K562 (cell line): ENCODE measurements around the gene DHRS3. TPM values are rescaled to one million over a fixed set of nuclear protein-coding genes. Genes with fewer than 3 reads are reported as not detected.

Experiments used
- ARID1B ChIP-seq: fragments of 450-650 bp; IDR thresholded peaks from 2 replicates; pipeline ENCODE4 v1.6.1; 2016; ENCODE audit warnings: antibody characterized with exemption, mild to moderate bottlenecking, inconsistent platforms
- CSDE1 ChIP-seq, 2 experiments: fragments of 450-650 bp; IDR thresholded peaks; 2 replicates each; pipeline ENCODE4 v1.6.1; 2016; ENCODE audit warnings: mild to moderate bottlenecking in 1 of 2
- DACH1 ChIP-seq: fragments of 450-650 bp; IDR thresholded peaks from 2 replicates; pipeline ENCODE4 v1.6.1; 2018; ENCODE audit not compliant: partially characterized antibody
- DMBX1 ChIP-seq: fragments of 250-450 bp; sonication (Bioruptor Pico); IDR thresholded peaks from 2 replicates; pipeline ENCODE4 v1.8.0; 2022; ENCODE audit warnings: inconsistent platforms, mild to moderate bottlenecking, moderate library complexity, borderline replicate concordance
- ELK1 ChIP-seq: sonication (generic); formaldehyde crosslinking; IDR thresholded peaks from 2 replicates; pipeline ENCODE4 v1.8.1; 2022; ENCODE audit warnings: missing genetic modification reagents
- HDAC2 ChIP-seq: fragments of 450-650 bp; IDR thresholded peaks from 2 replicates; pipeline ENCODE4 v1.6.1; 2016; ENCODE audit warnings: mild to moderate bottlenecking
- HMGXB4 ChIP-seq: sonication (generic); formaldehyde crosslinking; IDR thresholded peaks from 2 replicates; pipeline ENCODE4 v1.8.1; 2023; ENCODE audit warnings: mild to moderate bottlenecking, missing genetic modification reagents
- MEF2D ChIP-seq: conservative IDR thresholded peaks from 2 replicates; pipeline ENCODE4 v1.6.1; 2016; ENCODE audit warnings: low read depth, missing genetic modification characterization, missing compliant biosample characterization
- MXI1 ChIP-seq: IDR thresholded peaks from 2 replicates; pipeline ENCODE4 v1.6.1; 2011; ENCODE audit warnings: low read depth, mild to moderate bottlenecking, improper control_type of control experiment, low read length
- SP1 ChIP-seq: sonication (generic); formaldehyde crosslinking; IDR thresholded peaks from 2 replicates; pipeline ENCODE4 v1.8.1; 2022; ENCODE audit warnings: mild to moderate bottlenecking, missing genetic modification reagents
- SREBF1 ChIP-seq: fragments of 150-350 bp; IDR thresholded peaks from 2 replicates; pipeline ENCODE4 v1.6.1; 2014; ENCODE audit warnings: antibody characterized with exemption, low read depth, low read length, borderline replicate concordance
- THRB ChIP-seq: fragments of 450-650 bp; formaldehyde crosslinking; conservative IDR thresholded peaks from 2 replicates; pipeline ENCODE4 v1.4.0; 2022; ENCODE audit warnings: mild to moderate bottlenecking, missing genetic modification characterization
- YY1 ChIP-seq, 3 experiments: IDR thresholded peaks; 2 replicates each; pipeline ENCODE4 v1.6.1; 2011; ENCODE audit warnings: low read length in 2 of 3, mild to moderate bottlenecking in 2 of 3, moderate library complexity in 2 of 3, borderline replicate concordance in 1 of 3, control low read depth in 1 of 3, low read depth in 1 of 3; ENCODE audit not compliant: insufficient read depth in 3 of 3, insufficient replicate concordance in 2 of 3, control insufficient read depth in 1 of 3, insufficient read length in 1 of 3; ENCODE audit errors: extremely low read depth in 1 of 3
- ZEB2 ChIP-seq: fragments of 450-650 bp; IDR thresholded peaks from 2 replicates; pipeline ENCODE4 v1.6.1; 2016
- ZKSCAN1 ChIP-seq: fragments of 150-350 bp; IDR thresholded peaks from 2 replicates; pipeline ENCODE4 v1.6.1; 2016; ENCODE audit warnings: low read depth, low read length
- ZKSCAN8 ChIP-seq: fragments of 200-800 bp; sonication (Bioruptor generic); IDR thresholded peaks from 2 replicates; pipeline ENCODE4 v1.6.1; 2016; ENCODE audit warnings: missing genetic modification characterization, missing compliant biosample characterization
- ZNF212 ChIP-seq: fragments of 450-650 bp; formaldehyde crosslinking; IDR thresholded peaks from 2 replicates; pipeline ENCODE4 v1.4.0; 2020; ENCODE audit warnings: mild to moderate bottlenecking
- ZNF41 ChIP-seq: fragments of 250-450 bp; sonication (Bioruptor Pico); conservative IDR thresholded peaks from 2 replicates; pipeline ENCODE4 v1.4.0; 2020; ENCODE audit warnings: mild to moderate bottlenecking
- polyA plus RNA-seq, 8 experiments: library from polyadenylated mRNA; depleted of rRNA in 4 of 8; stranded (reverse) in 5 of 8; unstranded in 3 of 8; fragments of >200 nt; fragmentation: Nextera tagmentation in 2 of 8; fragmentation: Illumina TruSeq in 1 of 8; extraction: Ambion mirVana in 2 of 8; extraction: Trizol in 1 of 8; gene quantifications; 2 replicates each; pipeline versions ENCODE4 v1.2.1 to v1.2.3, GENCODE V29; 2011 to 2014; ENCODE audit warnings: inconsistent platforms in 1 of 8, missing spikeins in 1 of 8
- total RNA-seq, 7 experiments: library from RNA; depleted of rRNA in 6 of 7; stranded (reverse); fragments of >200 nt in 6 of 7; fragmentation: Illumina TruSeq in 2 of 7; extraction: Trizol in 2 of 7; gene quantifications; 2 replicates each; pipeline versions ENCODE4 v1.2.1 to v1.2.3, GENCODE V29; 2011 to 2021; ENCODE audit warnings: low replicate concordance in 1 of 7
- TF ChIP-seq, protein P1 (sequence below), 2 experiments: IDR thresholded peaks; 2 replicates each; pipeline ENCODE4 v1.6.1; 2011; ENCODE audit warnings: borderline replicate concordance in 1 of 2, control low read depth in 1 of 2, low read depth in 1 of 2, low read length in 1 of 2, mild to moderate bottlenecking in 1 of 2, mixed read lengths in 1 of 2, moderate library complexity in 1 of 2; ENCODE audit not compliant: insufficient read depth in 1 of 2, insufficient read length in 1 of 2, poor library complexity in 1 of 2, severe bottlenecking in 1 of 2; ENCODE audit errors: extremely low read depth in 1 of 2
- TF ChIP-seq, protein P2 (sequence below): fragments of 450-650 bp; formaldehyde crosslinking; IDR thresholded peaks from 2 replicates; pipeline ENCODE4 v1.4.0; 2022; ENCODE audit warnings: missing genetic modification characterization

DHRS3 gene
- total and polyA plus RNA-seq, 9 of the 15 experiments (the other 6 are each of a cell fraction or from before 2014, with no cell fraction given): 21.0 to 116 (median 58.7) TPM

GRCh38 chr1:12604114-12604874 lies 13.7 kb downstream of the DHRS3 start (continued):
- TF ChIP-seq THRB (CRISPR knock-in tag): peak; percentile 86
- TF ChIP-seq ZKSCAN8 (CRISPR knock-in tag): peak; percentile 85
- TF ChIP-seq CSDE1 (IDR thresholded peaks at IDR 0.05): peak in 1 of 2 experiments; percentile 26; a peak in 1 of 4 replicates
- peak; percentile 64; the same call in 1 of the 2 replicates for TF ChIP-seq SP1 (CRISPR knock-in tag)
- no peak for TF ChIP-seq ZNF212 (CRISPR knock-in tag)
- TF ChIP-seq HDAC2: peak; percentile 100
- no peak for TF ChIP-seq ZKSCAN1
- no peak for TF ChIP-seq SREBF1
- peak; percentile 86 for TF ChIP-seq ZEB2
- TF ChIP-seq DACH1: peak; percentile 81
- TF ChIP-seq MEF2D (tag): peak; percentile 85
- TF ChIP-seq YY1 (IDR thresholded peaks at IDR 0.05; ENCODE audit: borderline replicate concordance in 1 of 3, control insufficient read depth in 1 of 3, extremely low read depth in 1 of 3, insufficient read depth in 3 of 3, insufficient read length in 1 of 3, insufficient replicate concordance in 2 of 3, low read depth in 1 of 3, low read length in 2 of 3): peak in 2 of 3 experiments; percentile 23 to 69
- TF ChIP-seq MXI1: 0 out of 2 replicates have a peak, but pooled peaks have one; percentile 53
- peak; percentile 99 for TF ChIP-seq ARID1B
- peak; percentile 84 for TF ChIP-seq DMBX1
- peak; percentile 54; the same call in 1 of the 2 replicates for TF ChIP-seq ZNF41 (CRISPR knock-in tag)
- TF ChIP-seq, protein P1, sequence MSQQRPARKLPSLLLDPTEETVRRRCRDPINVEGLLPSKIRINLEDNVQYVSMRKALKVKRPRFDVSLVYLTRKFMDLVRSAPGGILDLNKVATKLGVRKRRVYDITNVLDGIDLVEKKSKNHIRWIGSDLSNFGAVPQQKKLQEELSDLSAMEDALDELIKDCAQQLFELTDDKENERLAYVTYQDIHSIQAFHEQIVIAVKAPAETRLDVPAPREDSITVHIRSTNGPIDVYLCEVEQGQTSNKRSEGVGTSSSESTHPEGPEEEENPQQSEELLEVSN (IDR thresholded peaks at IDR 0.05; ENCODE audit: borderline replicate concordance in 1 of 2, extremely low read depth in 1 of 2, insufficient read depth in 1 of 2, insufficient read length in 1 of 2, low read depth in 1 of 2, low read length in 1 of 2, poor library complexity in 1 of 2, severe bottlenecking in 1 of 2): peak in 1 of 2 experiments; percentile 35
- no peak for TF ChIP-seq ELK1 (CRISPR knock-in tag)
- TF ChIP-seq, protein P2, sequence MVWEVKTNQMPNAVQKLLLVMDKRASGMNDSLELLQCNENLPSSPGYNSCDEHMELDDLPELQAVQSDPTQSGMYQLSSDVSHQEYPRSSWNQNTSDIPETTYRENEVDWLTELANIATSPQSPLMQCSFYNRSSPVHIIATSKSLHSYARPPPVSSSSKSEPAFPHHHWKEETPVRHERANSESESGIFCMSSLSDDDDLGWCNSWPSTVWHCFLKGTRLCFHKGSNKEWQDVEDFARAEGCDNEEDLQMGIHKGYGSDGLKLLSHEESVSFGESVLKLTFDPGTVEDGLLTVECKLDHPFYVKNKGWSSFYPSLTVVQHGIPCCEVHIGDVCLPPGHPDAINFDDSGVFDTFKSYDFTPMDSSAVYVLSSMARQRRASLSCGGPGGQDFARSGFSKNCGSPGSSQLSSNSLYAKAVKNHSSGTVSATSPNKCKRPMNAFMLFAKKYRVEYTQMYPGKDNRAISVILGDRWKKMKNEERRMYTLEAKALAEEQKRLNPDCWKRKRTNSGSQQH (CRISPR knock-in tag): peak; percentile 67; the same call in 1 of the 2 replicates
- no peak for TF ChIP-seq HMGXB4 (CRISPR knock-in tag)
